Stomach (tissue), 9 donors: Measurements from ENCODE around the gene OCRL. TPM values are rescaled to one million over a fixed set of nuclear protein-coding genes. Genes with fewer than 3 reads are reported as not detected.
A peak's percentile ranks its signal among the peaks of the same experiment; 100 is the strongest.

Experiments used
- DNase-seq, 2 donors: peaks; one replicate each; pipeline versions ENCODE4 v3.0.0 to v3.0.0-alpha.2; 2013 to 2019
- H3K27ac ChIP-seq, 5 donors: fragments of 200-600 bp in 4 of 5; sonication (generic) in 4 of 5; one replicate each; pipeline ENCODE4 v1.5.1; 2013 to 2019; ENCODE audit warnings: mild to moderate bottlenecking in 1 of 5, moderate library complexity in 1 of 5
- H3K27me3 ChIP-seq, 3 donors: fragments of 200-600 bp; sonication (generic); one replicate each; pipeline ENCODE4 v1.5.1; 2017 to 2019; ENCODE audit warnings: mixed run types in 1 of 3
- H3K36me3 ChIP-seq, 4 donors: fragments of 200-600 bp; sonication (generic); 1 replicate in 3 of 4; 2 replicates in 1 of 4; pipeline ENCODE4 v1.5.1; 2016 to 2019
- H3K4me1 ChIP-seq, 4 donors: fragments of 200-600 bp; sonication (generic); one replicate each; pipeline ENCODE4 v1.5.1; 2016 to 2019
- H3K4me3 ChIP-seq, 4 donors: fragments of 200-600 bp; sonication (generic) in 3 of 4; one replicate each; pipeline ENCODE4 v1.5.1; 2016 to 2019; ENCODE audit warnings: mild to moderate bottlenecking in 1 of 4
- H3K9me3 ChIP-seq, 4 donors: fragments of 200-600 bp; sonication (generic); one replicate each; pipeline ENCODE4 v1.5.1; 2016 to 2019
- CTCF ChIP-seq, 7 experiments: fragments of 450-650 bp in 4 of 7; fragments of 200-600 bp in 3 of 7; sonication (generic) in 3 of 7; IDR thresholded peaks; one replicate each; pipeline ENCODE4 v1.5.1; 2016 to 2019; ENCODE audit warnings: antibody characterized with exemption in 7 of 7, control low read depth in 2 of 7, mild to moderate bottlenecking in 1 of 7
- EP300 ChIP-seq: sonication (generic); formaldehyde crosslinking; IDR thresholded peaks from one replicate; pipeline ENCODE4 v1.6.1; 2017; ENCODE audit warnings: antibody characterized with exemption
- POLR2A ChIP-seq, 4 donors: fragments of 450-650 bp; IDR thresholded peaks; one replicate each; pipeline ENCODE4 v1.6.1; 2016; ENCODE audit warnings: antibody characterized with exemption in 4 of 4, control low read depth in 2 of 4, mild to moderate bottlenecking in 1 of 4, moderate library complexity in 1 of 4
- POLR2AphosphoS5 ChIP-seq, 3 donors: sonication (generic); formaldehyde crosslinking; IDR thresholded peaks; one replicate each; pipeline ENCODE4 v1.6.1; 2016; ENCODE audit warnings: antibody characterized with exemption in 3 of 3
- WGBS, 5 donors: extraction: QIAGEN DNeasy Blood & Tissue Kit in 3 of 5; methylation state at CpG; one replicate each; pipeline versions ENCODE4 v1.1.5 to v1.1.7; 2013 to 2018; 5-methylcytosine and 5-hydroxymethylcytosine counted together
- intact Hi-C: fragments of 100-400 bp; cut with DNase I; formaldehyde crosslinking; loops from one replicate; pipeline ENCODE4 v1.15.1; 2023; ENCODE audit warnings: low total_unique reads
- polyA plus RNA-seq, 3 donors: library from polyadenylated mRNA; stranded (reverse); fragments of 200-250 nt; gene quantifications; one replicate each; pipeline ENCODE4 v1.2.3, GENCODE V29; 2013
- total RNA-seq, 5 donors: library from RNA; depleted of rRNA; stranded (reverse); fragments of >200 nt; gene quantifications; one replicate each; pipeline versions ENCODE4 v1.1.0 to v1.2.3, GENCODE V29; 2014 to 2016
- donor health status: healthy with polysubstance abuse.
- donor health status: Bipolar disorder and iron deficiency.
- donor health status: healthy.

Gene OCRL
- total and polyA plus RNA-seq, 8 donors = 7.9 to 36.2 (median 17.9) TPM

- no peaks in the 10 kb centered on the region for H3K27me3 ChIP-seq
- peak in 1 of 2 donors; percentile 24 for DNase-seq
- intact Hi-C loops = no loop called here
- 58 to 71% (median 64%) methylated on average over 3 to 4 of the region's 4 CpGs for WGBS, 5 donors
- no peaks in the 10 kb centered on the region for H3K36me3 ChIP-seq
- H3K27ac ChIP-seq = no peak overlapping the region
- H3K4me1 ChIP-seq = no peaks in the 10 kb centered on the region
- TF ChIP-seq POLR2AphosphoS5 (IDR thresholded peaks at IDR 0.05) = no peak
- no peaks in the 10 kb centered on the region for H3K9me3 ChIP-seq
- no peak overlapping the region for H3K4me3 ChIP-seq
Measured at GRCh38 chrX:129529685-129530281, 10.3 kb upstream of the OCRL start.

- Histone ChIP-seq H3K36me3 (no peaks in the 10 kb centered on the region), H3K27me3 (no peaks in the 10 kb centered on the region), H3K4me1 (no peaks in the 10 kb centered on the region), H3K4me3 (no peak overlapping the region), H3K9me3 (no peaks in the 10 kb centered on the region), H3K27ac (no peak overlapping the region)
- TF ChIP-seq POLR2AphosphoS5 (IDR thresholded peaks at IDR 0.05) = no peak
- TF ChIP-seq POLR2A (IDR thresholded peaks at IDR 0.05) = no peak
- no peak for TF ChIP-seq CTCF (IDR thresholded peaks at IDR 0.05)
- TF ChIP-seq EP300 = no peak
- intact Hi-C loops = no loop called here
- no peak for DNase-seq
- WGBS, 5 donors = 68 to 95% (median 90%) methylated on average over 5 of the region's 5 CpGs
Measured at GRCh38 chrX:129530410-129530809, 9.6 kb upstream of the OCRL start.

DNA sequence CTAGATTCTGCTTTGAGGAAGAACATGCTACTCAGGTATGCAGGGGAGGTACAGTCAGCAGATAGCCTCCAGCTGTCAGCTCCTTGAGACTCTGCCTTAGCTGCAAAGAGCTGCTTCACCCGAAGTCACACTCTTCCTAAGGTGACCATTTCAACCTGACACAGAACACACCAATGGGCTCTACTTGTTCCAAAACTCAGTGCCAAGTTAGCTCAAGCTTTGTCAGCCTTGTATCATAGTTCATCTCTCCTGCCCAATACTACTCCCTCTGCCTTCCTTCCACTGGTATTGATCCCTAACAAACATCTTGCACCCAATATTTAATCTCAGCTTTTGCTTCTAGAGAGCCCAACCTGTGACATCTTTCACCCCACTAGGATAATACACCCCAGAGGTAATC, 8.9 kb upstream of the OCRL start:
- Histone ChIP-seq H3K36me3 (no peaks in the 10 kb centered on the region), H3K27me3 (no peaks in the 10 kb centered on the region), H3K9me3 (no peaks in the 10 kb centered on the region), H3K27ac (no peak overlapping the region), H3K4me1 (no peaks in the 10 kb centered on the region), H3K4me3 (no peak overlapping the region)
- no peak for TF ChIP-seq CTCF (IDR thresholded peaks at IDR 0.05)
- TF ChIP-seq EP300 = no peak
- no peak for TF ChIP-seq POLR2AphosphoS5 (IDR thresholded peaks at IDR 0.05)
- TF ChIP-seq POLR2A (IDR thresholded peaks at IDR 0.05) = no peak
- intact Hi-C loops = no loop called here
- no peak for DNase-seq
- 50 to 89% (median 63%) methylated on average over 1 of the region's 1 CpG for WGBS, 5 donors

GRCh38 chrX:129534816-129535578, 5.1 kb upstream of the OCRL start:
- TF ChIP-seq EP300 = no peak
- TF ChIP-seq CTCF (IDR thresholded peaks at IDR 0.05) = no peak
- no peak for TF ChIP-seq POLR2A (IDR thresholded peaks at IDR 0.05)
- TF ChIP-seq POLR2AphosphoS5 (IDR thresholded peaks at IDR 0.05) = no peak
- no peak overlapping the region for H3K27ac ChIP-seq
- DNase-seq = no peak
- no peaks in the 10 kb centered on the region for H3K36me3 ChIP-seq
- no peaks in the 10 kb centered on the region for H3K27me3 ChIP-seq
- H3K4me1 ChIP-seq = no peaks in the 10 kb centered on the region
- H3K4me3 ChIP-seq = no peak overlapping the region
- H3K9me3 ChIP-seq = no peaks in the 10 kb centered on the region
- 69 to 88% (median 80%) methylated on average over 4 of the region's 4 CpGs for WGBS, 5 donors
- intact Hi-C loops = no loop called here
